NCI-H82 treated with DMSO at 0.1 percent for 48 hours (cell line): ENCODE measurements around the gene RAP2A.
A peak's percentile ranks its signal among the peaks of the same experiment; 100 is the strongest.

ENCODE experiments used
- DNase-seq: peaks from one replicate; lab custom pipeline; 2025; ENCODE audit not compliant: unreplicated experiment; lab: John Stamatoyannopoulos, UW

Gene RAP2A

DNA sequence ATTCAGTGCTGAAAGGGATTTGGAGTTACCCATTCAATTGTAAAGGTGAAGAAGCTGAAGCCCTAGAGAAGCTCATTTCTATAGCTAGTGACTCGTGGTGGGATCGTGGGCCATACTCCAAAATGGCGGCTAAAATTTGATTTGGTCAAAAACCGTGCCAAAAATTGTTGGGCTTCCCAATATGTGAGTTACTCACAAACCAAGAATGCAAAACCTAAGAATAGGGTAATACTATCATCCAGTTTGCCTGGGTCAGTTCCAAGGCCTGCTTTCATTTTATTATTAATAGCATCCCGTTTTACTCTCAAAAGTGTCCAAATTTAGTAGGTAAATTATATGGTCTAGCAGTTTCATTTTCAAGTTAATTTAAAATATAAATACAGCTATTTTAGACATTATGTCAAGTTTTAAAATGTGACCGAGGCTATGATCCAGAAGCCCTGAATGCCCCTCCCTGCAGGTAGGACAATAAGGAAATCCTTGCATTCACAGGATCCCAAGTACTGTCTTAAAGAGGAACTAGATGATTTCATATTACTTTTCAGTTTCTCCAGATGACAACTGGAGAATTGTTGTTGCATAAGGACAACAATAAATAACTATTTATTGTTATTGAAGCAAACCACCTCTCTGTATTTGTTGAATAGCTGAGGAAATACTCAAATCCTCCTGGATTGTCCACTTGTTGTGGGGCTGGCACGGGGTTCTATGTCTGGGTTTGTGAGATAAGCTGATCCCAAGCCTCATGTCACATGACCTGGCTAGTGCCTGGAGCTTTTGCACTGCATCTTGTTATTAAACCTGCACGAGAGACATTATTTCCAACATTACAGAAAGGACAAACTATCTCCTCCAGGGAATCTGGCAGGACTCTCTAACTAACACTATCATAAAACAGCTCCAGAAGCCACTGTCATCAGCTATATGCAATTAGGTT is 11.6 kb upstream of the RAP2A start:
- DNase-seq, result no peak

DNA sequence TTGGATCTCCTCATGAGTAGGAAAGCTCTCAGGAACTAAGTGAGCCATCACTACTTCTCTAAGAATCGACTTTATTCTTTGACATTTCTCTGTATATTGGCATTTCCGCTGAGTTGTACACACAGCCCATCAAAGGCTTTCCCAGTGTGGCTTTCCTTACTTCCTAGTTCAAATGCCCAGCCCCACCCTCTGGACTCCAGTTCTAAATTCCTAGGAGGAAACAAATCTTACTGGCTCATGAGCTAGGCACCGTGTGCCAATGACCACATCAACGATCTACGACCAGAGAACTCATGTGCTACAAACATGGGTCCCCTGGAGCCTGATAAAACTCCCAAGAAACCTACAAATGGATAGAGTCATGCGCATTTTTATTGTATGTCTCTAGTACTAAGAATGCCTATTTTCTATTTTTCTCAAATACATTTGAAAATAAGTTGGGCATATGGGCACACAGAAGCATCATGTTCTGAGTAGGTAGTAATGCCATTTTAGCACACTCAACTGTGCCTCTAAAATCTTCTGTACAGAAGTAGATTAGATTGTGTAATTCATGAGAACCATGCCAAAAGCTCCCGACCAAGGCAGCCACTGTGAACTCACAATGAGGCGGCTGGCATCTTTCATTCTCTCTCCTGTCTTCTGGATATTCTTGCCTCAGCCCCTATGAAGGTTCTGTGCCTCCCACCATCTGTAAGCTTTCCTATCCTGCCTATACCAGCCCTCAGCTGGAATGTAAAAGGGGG is 10.5 kb upstream of the RAP2A start:
- DNase-seq, result no peak

- no peak for DNase-seq
Observed at GRCh38 chr13:97425590-97425989, 8.4 kb upstream of the RAP2A start.

DNA sequence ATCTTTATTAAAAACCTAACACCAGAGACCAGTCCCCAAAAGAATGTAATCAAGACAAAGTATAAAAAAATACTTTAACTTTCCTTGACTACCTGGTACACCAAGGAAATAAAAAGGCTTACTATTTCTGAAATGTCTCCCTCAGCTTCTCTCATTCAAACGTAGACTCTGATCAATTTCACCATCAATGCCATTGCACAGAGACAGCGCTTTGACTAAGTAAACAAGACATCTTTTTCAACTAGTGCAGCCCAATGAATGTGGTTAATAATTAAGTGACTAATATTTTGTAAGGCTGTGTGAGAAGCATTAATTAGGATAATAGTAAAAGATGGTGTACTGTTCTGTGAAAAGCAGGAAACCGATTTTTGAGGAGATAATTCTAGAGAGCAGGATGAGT is 7.3 kb upstream of the RAP2A start:
- DNase-seq, result no peak

- DNase-seq, result no peak
Observed at GRCh38 chr13:97429681-97430081, 4.3 kb upstream of the RAP2A start.

GRCh38 chr13:97430296-97430695 is 3.7 kb upstream of the RAP2A start:
- no peak for DNase-seq

- DNase-seq, result no peak
Observed at GRCh38 chr13:97431171-97431764, 2.7 kb upstream of the RAP2A start.

DNA sequence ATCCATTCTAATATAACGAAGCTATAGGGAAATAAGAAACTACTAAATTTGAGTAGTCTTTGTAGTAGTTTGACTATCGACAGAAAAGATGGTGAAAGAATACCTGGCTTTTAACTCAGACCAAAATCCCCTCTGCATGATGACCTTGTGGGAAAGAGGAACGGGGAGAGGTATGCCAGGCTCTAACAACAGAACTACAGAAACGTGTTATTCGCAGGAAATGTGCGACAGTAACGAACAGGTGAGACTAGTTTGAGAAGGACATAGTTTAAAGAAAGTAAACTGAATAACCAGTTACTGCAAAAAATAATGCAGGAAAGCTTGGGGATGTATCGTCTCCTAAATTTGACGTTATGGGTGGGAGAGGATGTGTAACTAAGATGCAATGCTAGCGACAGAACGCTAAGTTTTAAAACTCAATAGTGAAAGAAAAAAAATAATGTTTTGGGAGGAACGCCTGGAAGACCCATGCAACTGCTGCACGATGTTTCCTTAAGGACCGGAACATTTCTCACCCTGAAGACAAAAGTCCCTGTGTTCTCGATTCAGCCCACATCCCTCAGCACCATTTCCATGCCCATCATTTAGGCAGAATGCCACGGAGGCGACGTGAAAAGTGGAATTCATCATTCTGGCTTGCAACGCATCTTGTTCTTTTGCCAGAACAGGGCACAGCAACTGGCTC is 1.6 kb upstream of the RAP2A start:
- DNase-seq, result no peak

DNA sequence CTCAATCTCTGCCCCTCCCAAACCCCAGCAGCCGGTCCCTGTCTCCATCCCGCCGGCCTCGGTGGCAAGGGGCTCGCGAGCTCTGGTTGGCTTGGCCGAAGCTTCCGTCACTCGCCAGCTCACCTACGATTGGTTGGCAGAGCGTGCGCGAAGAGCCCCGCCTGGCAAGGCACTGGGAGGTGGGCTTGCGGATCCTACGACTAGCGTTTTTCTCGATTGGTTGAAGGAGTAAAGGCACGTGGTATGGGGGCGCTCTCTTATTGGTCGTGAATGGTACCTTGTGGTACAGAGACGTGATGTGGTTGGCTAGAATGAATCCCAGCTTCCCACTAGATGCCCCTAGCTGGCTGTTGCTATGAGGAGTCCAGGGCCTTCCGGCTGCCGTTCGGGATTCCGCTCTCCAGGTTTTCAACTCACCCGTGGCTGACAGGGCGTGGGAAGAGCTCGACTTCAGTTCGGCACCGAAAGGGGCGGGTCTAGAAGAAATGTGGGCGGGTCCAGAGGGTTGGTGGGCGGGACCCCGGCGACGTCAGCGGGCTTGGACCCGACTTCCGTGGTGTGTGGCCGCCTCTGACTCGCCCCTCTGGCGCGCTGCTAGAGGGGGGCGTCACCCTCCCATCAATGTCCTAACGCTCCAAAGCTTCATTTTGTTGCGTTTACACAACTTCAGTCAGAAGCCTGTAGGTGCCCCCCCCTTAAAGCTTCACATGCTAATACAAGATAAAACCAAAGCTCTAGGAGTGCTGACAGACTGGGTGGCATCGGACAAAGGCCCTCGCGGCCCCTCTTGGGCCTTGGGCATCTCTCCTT is 847 bp upstream of the RAP2A start:
- DNase-seq, result peak; percentile 100

DNA sequence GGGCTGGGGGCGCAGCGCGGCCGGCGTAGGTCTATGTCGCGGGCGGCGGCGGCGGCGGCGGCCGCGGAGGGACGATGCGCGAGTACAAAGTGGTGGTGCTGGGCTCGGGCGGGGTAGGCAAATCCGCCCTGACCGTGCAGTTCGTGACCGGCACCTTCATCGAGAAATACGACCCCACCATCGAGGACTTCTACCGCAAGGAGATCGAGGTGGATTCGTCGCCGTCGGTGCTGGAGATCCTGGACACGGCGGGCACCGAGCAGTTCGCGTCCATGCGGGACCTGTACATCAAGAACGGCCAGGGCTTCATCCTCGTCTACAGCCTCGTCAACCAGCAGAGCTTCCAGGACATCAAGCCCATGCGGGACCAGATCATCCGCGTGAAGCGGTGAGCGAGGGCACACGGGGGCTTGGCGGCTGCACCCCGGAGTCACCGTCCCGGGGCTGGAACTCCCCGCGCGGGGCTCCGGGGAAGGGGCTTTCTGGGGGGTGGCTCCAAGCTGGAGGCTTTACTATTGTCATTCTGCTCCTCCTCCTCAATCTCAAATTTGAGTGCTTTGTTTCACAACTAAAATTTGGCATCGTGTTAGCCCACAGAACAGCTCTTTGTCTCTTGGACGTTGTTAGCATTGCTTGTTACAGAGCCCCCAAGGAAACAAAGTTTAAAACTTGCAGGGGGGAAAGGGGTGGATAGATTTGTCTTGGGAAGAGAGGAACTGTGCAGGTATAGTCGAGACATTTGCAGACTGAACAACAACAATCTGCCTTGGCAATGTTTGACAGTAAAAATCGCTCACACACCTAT is 630 bp downstream of the RAP2A start:
- DNase-seq, result peak; percentile 14

DNA sequence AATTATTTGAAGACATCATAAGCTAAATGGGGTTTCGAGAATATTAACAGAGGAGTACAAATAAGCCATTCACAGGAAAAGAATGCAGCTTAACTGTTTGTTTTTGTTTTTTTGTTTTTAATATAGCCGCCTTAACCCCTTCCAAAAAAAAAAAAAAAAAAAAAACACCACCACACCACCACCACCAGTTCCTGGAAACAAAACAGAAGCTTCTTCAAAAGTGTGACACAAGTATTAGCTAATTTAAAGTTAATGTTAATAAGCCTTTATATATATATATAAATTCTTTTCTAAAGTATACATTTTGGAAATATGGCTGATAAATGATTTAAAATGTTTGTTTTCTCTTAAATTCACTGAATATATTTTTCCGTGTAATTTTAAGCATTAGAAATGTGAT is 1.4 kb downstream of the RAP2A start:
- no peak for DNase-seq

DNA sequence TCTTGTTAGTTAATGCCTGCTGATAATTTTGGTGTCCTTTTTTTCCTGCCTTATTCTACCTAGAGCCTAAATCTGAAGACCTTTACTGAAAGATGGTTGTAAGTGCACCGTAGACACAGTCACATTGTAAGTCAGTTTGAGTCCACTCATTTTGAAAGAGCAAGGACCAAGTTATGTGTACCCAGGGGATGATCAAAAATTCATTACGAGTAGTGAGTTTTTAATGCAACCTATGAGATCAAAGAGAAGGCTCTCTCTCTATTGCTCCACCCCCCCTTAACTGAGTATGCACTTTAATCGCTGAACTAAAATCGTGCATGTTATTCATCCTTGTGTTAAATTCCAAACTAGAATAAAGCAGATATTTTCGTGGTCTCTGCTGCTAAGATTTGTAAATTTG is 1.8 kb downstream of the RAP2A start:
- DNase-seq, result peak; percentile 16

- no peak for DNase-seq
Observed at GRCh38 chr13:97436845-97437244, 2.9 kb downstream of the RAP2A start.

GRCh38 chr13:97437729-97438128 is 3.8 kb downstream of the RAP2A start:
- no peak for DNase-seq

DNA sequence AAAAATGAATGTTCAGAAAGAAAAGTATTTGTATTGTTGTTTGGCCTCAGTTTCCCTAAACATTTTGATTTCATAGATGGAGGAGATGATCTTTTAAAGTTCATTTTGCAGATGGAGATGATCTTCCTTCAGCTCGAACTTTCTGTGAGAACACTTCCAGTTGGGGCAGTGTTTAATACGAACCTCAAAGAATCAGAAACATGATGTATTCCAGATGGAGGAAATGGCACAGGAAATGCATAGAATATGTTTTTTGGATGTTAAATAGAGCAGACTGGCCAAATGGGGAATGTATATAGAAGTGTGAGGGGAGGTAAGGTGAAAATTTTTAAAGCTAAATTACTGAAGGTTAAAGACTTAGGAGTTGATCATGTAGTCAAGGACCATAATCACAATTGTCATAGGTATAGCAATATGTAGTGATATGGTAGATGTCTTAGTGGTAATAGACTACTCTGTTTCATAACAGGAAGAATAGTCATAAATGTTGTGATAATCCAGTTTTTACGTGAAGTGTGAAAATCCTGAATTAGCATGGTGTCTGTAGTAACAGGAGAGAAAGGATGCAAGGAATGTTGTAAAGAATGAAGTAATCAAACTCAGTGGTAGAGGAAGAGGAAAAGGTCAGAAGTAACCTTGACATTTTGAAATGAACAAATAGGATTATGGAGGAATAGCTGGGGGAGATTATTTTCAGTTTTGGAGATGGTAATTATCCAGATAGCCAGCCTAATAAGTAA is 5.1 kb downstream of the RAP2A start:
- DNase-seq, result no peak

DNA sequence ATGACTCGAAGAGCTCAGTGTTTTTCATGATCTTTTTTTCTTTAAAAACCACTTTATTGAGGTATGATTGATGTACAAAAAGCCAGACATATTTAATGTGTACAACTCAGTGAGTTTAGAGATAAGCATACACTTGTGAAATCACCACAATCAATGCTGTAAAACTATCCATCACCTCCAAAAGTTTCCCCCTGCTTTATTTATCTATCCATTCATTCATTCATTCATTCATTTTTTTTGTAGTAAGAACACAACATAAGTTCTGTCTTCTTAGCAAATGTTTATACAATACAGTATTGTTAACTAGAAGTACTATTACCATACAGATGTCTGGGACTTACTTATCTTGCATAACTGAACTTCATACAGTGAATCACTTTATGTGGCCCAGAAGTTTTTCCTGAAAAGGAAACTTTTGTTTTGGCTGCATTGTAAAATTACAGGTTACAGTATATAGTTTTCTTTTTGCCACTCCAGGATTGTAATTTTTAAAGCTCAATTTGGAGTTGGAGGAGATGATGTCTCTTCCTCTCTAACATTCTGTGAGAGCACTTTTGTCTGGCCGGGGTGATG is 6.7 kb downstream of the RAP2A start:
- DNase-seq, result no peak

DNA sequence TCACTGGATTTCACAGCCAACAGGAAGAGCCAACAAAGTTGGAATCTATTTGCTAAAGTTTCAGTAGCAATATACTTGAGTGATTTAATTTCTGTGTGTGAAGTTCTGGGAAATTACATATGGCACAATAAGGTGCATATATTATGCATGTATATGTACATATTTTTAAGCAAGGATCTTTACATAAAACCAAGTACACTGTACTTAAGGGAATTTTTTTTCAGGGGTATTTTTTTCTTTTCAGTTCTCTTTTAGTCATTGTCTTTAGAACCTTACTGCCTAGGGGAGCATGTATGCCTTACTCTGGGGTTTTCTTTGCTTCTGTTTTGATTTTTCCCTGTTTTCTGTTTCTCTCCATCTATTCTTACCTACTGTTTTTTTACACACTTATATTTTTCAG is 7.4 kb downstream of the RAP2A start:
- no peak for DNase-seq

DNA sequence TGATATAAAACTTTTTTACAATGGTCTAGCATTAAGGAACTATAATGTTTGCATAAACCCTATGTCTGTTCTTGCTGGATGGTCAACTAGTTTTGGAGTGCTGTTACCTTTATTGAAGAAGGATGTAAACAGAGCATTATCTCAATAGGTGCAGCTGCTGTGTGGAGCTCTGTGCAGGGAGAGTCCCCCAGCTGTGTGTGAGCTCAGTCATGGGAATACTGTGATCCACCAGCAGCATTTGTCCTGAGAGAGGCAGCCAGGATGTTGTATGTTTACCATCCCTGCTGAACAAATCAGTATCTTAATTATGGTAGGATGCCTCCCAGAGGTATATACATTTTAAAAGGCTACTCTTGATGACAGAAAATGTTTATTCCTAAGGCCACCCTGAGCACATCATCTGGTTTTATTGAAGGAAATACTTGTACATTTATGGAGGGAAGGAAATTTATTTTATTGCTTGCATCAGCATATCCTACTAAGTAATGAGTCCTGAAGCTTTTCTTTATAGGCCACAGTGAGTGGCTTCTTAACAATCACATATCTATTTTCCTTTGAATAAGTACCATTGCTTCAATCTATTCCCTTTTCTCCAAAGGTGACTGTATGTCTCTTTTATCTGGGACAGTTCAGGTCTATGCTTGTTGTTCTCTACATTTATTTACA is 11.7 kb downstream of the RAP2A start:
- no peak for DNase-seq
